Measurements from ENCODE around the gene STMND1.

Gene STMND1

GRCh38 chr6:17157617-17158016 is 55.8 kb downstream of the STMND1 start:
- DNase-seq (ENCODE audit: low read depth in 2 of 2, low spot score in 1 of 2): no peak

DNA sequence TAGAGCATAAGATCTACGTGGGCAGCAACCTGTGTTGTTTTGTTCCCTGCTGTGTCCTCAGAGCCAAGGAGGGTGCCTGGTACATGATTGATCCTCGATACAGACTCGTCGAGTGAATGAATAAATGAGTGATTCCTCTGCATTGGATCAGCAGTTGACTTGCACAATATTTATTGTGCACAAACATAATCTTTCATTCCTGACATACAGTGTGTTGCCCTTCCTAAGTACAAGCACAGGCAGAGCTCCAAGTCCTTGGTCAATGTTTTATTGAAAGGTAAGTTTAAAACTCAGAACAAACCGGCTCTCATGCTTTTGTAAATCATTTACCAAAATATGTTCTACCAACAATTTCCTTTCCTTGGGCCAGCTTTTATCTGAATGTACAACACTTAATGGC is 57.4 kb downstream of the STMND1 start:
- no peak for DNase-seq (ENCODE audit: low read depth in 2 of 2, low spot score in 1 of 2)

- no peak for DNase-seq (ENCODE audit: low read depth in 2 of 2, low spot score in 1 of 2)
These were observed 59.2 kb downstream of the STMND1 start for GRCh38 chr6:17161076-17161475.

DNA sequence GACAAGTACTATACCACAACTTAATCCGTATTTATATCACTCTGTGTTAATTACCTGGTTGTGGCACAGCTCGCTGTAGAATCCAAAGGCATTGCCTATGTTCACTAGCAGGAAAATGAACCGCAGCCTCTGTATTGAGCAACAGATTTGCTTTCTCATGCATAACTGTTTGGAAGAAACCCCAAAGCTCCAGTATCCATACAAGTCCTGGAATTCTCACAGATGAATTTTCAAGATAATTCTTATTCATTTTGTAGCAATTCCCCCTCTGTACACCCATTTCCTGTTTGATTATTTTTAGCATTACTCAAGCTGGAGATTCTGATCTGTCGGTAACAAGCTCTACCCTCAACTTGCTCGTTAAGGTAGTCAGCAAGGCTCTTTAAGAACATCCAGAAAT is 63.5 kb downstream of the STMND1 start:
- DNase-seq (ENCODE audit: low read depth in 2 of 2, low spot score in 1 of 2): no peak

GRCh38 chr6:17167327-17167979 is 65.6 kb downstream of the STMND1 start:
- DNase-seq (ENCODE audit: low read depth in 2 of 2, low spot score in 1 of 2): no peak

GRCh38 chr6:17169291-17169690 is 67.4 kb downstream of the STMND1 start:
- no peak for DNase-seq (ENCODE audit: low read depth in 2 of 2, low spot score in 1 of 2)

DNA sequence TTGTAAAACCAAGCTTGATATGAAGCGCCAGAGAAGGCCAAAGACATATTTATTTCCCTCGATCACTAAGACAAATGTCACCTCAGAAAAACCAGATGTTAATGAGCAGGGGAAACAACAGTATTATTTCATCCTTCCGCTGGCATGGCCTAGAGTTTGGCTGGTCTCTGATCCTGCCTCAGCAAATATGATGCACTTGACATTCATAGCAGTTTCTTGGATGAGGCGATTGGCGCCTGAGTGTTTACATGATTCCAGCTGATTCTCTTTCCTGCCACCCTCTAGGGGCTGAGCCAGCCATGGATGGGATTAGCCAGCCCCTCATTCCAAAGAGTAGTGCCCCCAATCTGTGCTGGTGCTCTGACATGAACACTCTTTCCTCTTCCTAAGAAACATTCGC is 67.9 kb downstream of the STMND1 start:
- DNase-seq (ENCODE audit: low read depth in 2 of 2, low spot score in 1 of 2): no peak

- DNase-seq (ENCODE audit: low read depth in 2 of 2, low spot score in 1 of 2): no peak
These were observed 71.1 kb downstream of the STMND1 start for GRCh38 chr6:17172836-17173470.

DNA sequence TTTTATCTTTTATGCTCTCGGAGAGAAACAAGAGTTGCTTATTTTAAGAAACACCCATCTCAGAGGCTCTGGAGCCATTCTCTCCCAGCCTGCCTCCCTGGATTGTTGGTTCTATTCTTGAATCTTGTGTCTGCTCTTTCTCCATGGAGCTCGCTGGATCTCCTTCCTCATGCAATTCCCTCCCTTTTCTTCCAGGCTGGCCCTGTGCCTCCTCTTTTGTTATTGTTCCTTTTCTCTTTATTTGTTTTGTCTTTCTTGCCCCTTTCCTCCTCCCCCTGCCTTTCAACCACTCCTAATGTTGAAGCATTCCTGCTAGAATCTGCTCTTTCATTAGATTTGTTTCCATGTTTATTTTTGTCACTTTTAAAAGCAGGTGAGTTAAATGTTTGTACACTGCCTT is 76.5 kb downstream of the STMND1 start:
- DNase-seq (ENCODE audit: low read depth in 2 of 2, low spot score in 1 of 2): no peak

DNA sequence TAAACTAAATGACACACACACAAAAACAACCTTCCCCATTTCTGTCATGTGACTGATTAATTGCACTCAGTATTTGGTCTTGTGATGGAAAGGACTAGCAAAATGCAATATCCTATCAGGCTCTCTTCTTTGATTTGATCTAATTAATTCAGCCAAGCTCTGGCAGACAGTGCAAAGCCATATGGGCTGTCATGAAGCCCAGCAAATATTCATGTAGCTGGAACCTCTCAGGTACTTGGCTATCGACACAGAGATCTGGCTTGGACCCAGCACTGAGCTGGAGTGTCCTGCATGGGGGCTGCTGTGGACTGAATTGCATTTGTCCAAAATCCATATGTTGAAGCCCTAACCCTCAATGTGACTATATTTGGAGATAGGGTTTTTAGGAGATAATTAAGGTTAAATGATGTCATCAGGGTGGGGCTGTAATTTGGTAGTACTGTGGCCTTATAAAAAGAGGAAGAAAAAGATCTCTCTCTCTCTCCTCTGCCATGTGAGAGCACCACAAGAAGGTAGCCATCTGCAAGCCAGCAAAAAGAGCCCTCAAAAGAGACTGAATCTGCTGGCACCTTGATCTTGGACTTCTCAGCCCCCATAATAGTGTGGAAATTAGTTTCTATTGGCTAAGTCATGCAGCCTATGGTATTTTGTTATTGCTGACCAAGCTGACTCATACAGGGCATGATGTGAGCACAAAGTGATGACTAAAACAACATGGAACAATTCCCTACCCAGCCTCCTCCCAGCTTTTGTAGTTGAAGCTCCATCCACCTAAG is 77.1 kb downstream of the STMND1 start:
- DNase-seq (ENCODE audit: low read depth in 2 of 2, low spot score in 1 of 2): no peak

GRCh38 chr6:17179530-17180073 is 77.8 kb downstream of the STMND1 start:
- no peak for DNase-seq (ENCODE audit: low read depth in 2 of 2, low spot score in 1 of 2)

Measured in stimulated activated CD8-positive, alpha-beta memory T cell treated with anti-CD3 and anti-CD28 coated beads, Interleukin-4, amount 100 ng/mL, for 1 hour (primary cell).